Esophagus muscularis mucosa (tissue), 4 donors: ENCODE measurements around the gene PTPRQ. TPM values are rescaled to one million over a fixed set of nuclear protein-coding genes. Genes with fewer than 3 reads are reported as not detected.

Source experiments
- DNase-seq: peaks from one replicate; pipeline ENCODE4 v3.0.0-alpha.2; 2017; ENCODE audit errors: extremely low spot score
- H3K27ac ChIP-seq, 4 donors: fragments of 200-600 bp; sonication (generic); replicated peaks in 1 of 4; 1 replicate in 3 of 4; 2 replicates in 1 of 4; pipeline ENCODE4 v1.5.1; 2016 to 2019; ENCODE audit warnings: mild to moderate bottlenecking in 1 of 4
- H3K27me3 ChIP-seq, 4 donors: fragments of 200-600 bp; sonication (generic); one replicate each; pipeline versions ENCODE4 v1.5.1 to v1.6.0; 2016 to 2019
- H3K36me3 ChIP-seq, 4 donors: fragments of 200-600 bp; sonication (generic); one replicate each; pipeline ENCODE4 v1.5.1; 2016 to 2019
- H3K4me1 ChIP-seq, 4 donors: fragments of 200-600 bp; sonication (generic); one replicate each; pipeline ENCODE4 v1.5.1; 2016 to 2019
- H3K4me3 ChIP-seq, 4 donors: fragments of 200-600 bp; sonication (generic); 1 replicate in 2 of 4; 2 replicates in 2 of 4; pipeline ENCODE4 v1.5.1; 2016 to 2019; ENCODE audit warnings: mild to moderate bottlenecking in 4 of 4, moderate library complexity in 1 of 4
- H3K9me3 ChIP-seq, 4 donors: fragments of 200-600 bp; sonication (generic); 1 replicate in 3 of 4; 2 replicates in 1 of 4; pipeline ENCODE4 v1.5.1; 2016 to 2019
- CTCF ChIP-seq, 3 experiments: fragments of 200-600 bp in 2 of 3; fragments of 450-650 bp in 1 of 3; sonication (generic) in 2 of 3; IDR thresholded peaks; one replicate each; pipeline ENCODE4 v1.5.1; 2017 to 2019; ENCODE audit warnings: antibody characterized with exemption in 3 of 3, mild to moderate bottlenecking in 2 of 3, moderate library complexity in 1 of 3
- EP300 ChIP-seq: sonication (generic); formaldehyde crosslinking; IDR thresholded peaks from one replicate; pipeline ENCODE4 v1.6.1; 2017; ENCODE audit warnings: antibody characterized with exemption
- POLR2A ChIP-seq: fragments of 450-650 bp; IDR thresholded peaks from one replicate; pipeline ENCODE4 v1.6.1; 2017; ENCODE audit warnings: antibody characterized with exemption, moderate library complexity, mild to moderate bottlenecking, low read depth
- POLR2AphosphoS5 ChIP-seq, 2 donors: sonication (generic); formaldehyde crosslinking; IDR thresholded peaks; one replicate each; pipeline ENCODE4 v1.6.1; 2017; ENCODE audit warnings: antibody characterized with exemption in 2 of 2
- WGBS: methylation state at CpG from one replicate; pipeline ENCODE4 v1.1.5; 2018; 5-methylcytosine and 5-hydroxymethylcytosine counted together
- intact Hi-C: fragments of 100-400 bp; cut with DNase I; formaldehyde crosslinking; loops from one replicate; pipeline ENCODE4 v1.15.1; 2023
- total RNA-seq, 4 donors: library from RNA; depleted of rRNA; stranded (reverse); fragments of >200 nt; gene quantifications; one replicate each; pipeline versions ENCODE4 v1.1.0 to v1.2.1, GENCODE V29; 2016

PTPRQ gene
- total RNA-seq, 4 donors from 2014 or later: 2.0 to 13.7 (median 4.6) TPM

GRCh38 chr12:80713419-80713818 is 269.4 kb downstream of the PTPRQ start:
- WGBS: 78% methylated on average over 4 of the region's 4 CpGs
- H3K27me3 ChIP-seq: peaks cover 0 to 18% (median 0%) of the 10 kb centered on the region in 4 donors
- intact Hi-C loops: no loop called here
- TF ChIP-seq EP300 (no peak), POLR2AphosphoS5 (IDR thresholded peaks at IDR 0.05) (no peak), POLR2A (no peak), CTCF (IDR thresholded peaks at IDR 0.05) (no peak)
- H3K9me3 ChIP-seq: no peaks in the 10 kb centered on the region
- no peak for DNase-seq
- no peaks in the 10 kb centered on the region for H3K36me3 ChIP-seq
- H3K4me1 ChIP-seq: peaks cover 0 to 3% (median 0%) of the 10 kb centered on the region in 4 donors
- H3K27ac ChIP-seq: no peak overlapping the region
- no peak overlapping the region for H3K4me3 ChIP-seq

DNA sequence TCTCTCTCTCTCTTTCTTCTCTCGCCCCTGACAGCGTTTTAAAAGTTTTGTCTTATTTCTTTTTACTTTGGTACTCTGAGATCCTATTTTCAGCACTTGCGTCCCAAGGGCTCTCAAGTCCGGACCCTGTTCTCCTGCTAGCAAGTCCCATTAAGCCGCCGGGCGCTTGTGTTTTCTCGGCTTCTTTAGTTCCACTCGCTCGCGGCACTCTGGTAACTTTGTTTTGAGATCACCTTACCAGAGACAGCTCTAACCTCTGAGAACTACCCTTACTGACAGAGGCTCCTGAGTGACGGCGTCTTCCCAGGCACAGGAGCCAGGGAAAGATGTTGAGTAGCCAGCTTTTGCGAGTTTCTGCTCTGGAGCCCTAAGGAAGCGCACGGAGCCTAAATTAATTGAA is 270.0 kb downstream of the PTPRQ start:
- no peak for TF ChIP-seq CTCF (IDR thresholded peaks at IDR 0.05)
- Histone ChIP-seq H3K9me3 (no peaks in the 10 kb centered on the region), H3K4me1 (no peaks in the 10 kb centered on the region), H3K36me3 (no peaks in the 10 kb centered on the region), H3K4me3 (no peak overlapping the region), H3K27ac (no peak overlapping the region), H3K27me3 (peaks cover 0 to 12% (median 0%) of the 10 kb centered on the region in 4 donors)
- intact Hi-C loops: no loop called here
- WGBS: 43% methylated on average over 16 of the region's 16 CpGs
- no peak for DNase-seq

DNA sequence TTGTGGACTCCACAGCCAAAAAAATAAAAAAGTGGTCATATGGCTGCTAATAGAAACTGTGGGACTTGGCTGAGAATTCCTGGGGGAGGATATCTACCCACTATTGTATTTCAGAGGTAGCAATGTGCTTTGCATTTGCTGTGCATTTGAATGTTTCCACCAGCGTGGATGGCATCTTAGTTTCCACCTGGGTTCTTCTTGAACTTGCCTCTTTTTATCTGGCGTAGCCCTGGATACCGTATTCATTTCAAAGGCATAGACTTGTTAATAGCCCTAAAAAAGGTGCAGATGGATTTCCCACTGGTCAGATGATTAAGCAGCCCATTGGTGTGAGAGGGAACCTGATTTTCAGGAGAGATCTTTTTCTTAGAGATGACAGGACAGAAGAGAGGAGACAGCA is 270.8 kb downstream of the PTPRQ start:
- 83% methylated on average over 3 of the region's 3 CpGs for WGBS
- TF ChIP-seq EP300 (no peak), POLR2A (no peak)
- DNase-seq: no peak

GRCh38 chr12:80715713-80716249 is 271.7 kb downstream of the PTPRQ start:
- Histone ChIP-seq H3K27ac (no peak overlapping the region), H3K27me3 (peaks cover 0 to 10% (median 0%) of the 10 kb centered on the region in 4 donors), H3K4me3 (no peak overlapping the region), H3K4me1 (no peaks in the 10 kb centered on the region), H3K9me3 (no peaks in the 10 kb centered on the region), H3K36me3 (no peaks in the 10 kb centered on the region)
- WGBS: 62% methylated on average over 10 of the region's 10 CpGs
- no peak for DNase-seq
- intact Hi-C loops: no loop called here
- no peak for TF ChIP-seq POLR2A
- no peak for TF ChIP-seq CTCF (IDR thresholded peaks at IDR 0.05)
- no peak for TF ChIP-seq EP300
- TF ChIP-seq POLR2AphosphoS5 (IDR thresholded peaks at IDR 0.05): no peak

More for the DNA sequence above, 270.8 kb downstream of the PTPRQ start:
- Histone ChIP-seq H3K27me3 (peaks cover 0 to 12% (median 0%) of the 10 kb centered on the region in 4 donors), H3K9me3 (no peaks in the 10 kb centered on the region), H3K27ac (no peak overlapping the region), H3K4me3 (no peak overlapping the region), H3K4me1 (no peaks in the 10 kb centered on the region), H3K36me3 (no peaks in the 10 kb centered on the region)
- intact Hi-C loops: no loop called here

GRCh38 chr12:80716696-80717469 is 272.8 kb downstream of the PTPRQ start, which contains the start of gene MYF5:
Gene MYF5 (plus strand): TSS chr12:80716912. CDS start chr12:80717064, 152 bp downstream.
- peaks cover 0 to 10% (median 0%) of the 10 kb centered on the region in 4 donors for H3K27me3 ChIP-seq
- intact Hi-C loops: no loop called here
- H3K9me3 ChIP-seq: no peaks in the 10 kb centered on the region
- H3K4me3 ChIP-seq: no peak within 1 kb of the TSS
- DNase-seq: no peak
- TF ChIP-seq EP300: no peak
- TF ChIP-seq CTCF (IDR thresholded peaks at IDR 0.05): no peak
- TF ChIP-seq POLR2A: no peak
- TF ChIP-seq POLR2AphosphoS5 (IDR thresholded peaks at IDR 0.05): no peak
- no peaks in the 10 kb centered on the region for H3K36me3 ChIP-seq
- H3K4me1 ChIP-seq: no peaks in the 10 kb centered on the region
- WGBS: 55% methylated on average over 10 of the region's 45 CpGs
- H3K27ac ChIP-seq: no peak within 1 kb of the TSS
